Measurements from ENCODE around the gene TCF20.

TCF20 gene

GRCh38 chr22:42282252-42282942, 11.9 kb upstream of the TCF20 start:
- Histone ChIP-seq H3K27ac (replicated peaks) (peak overlapping the region; percentile 33), H3K27me3 (ENCODE audit: insufficient read depth, poor library complexity, severe bottlenecking) (no peaks in the 10 kb centered on the region), H3K4me3 (replicated peaks; ENCODE audit: insufficient read depth, low read length) (no peak overlapping the region)
- TF ChIP-seq POLR2AphosphoS5 (IDR thresholded peaks at IDR 0.05; ENCODE audit: low read depth) (no peak), REST (IDR thresholded peaks at IDR 0.05; ENCODE audit: insufficient replicate concordance, low read depth) (no peak), SPI1 (IDR thresholded peaks at IDR 0.05; ENCODE audit: borderline replicate concordance, low read depth) (no peak), GABPA (IDR thresholded peaks at IDR 0.05; ENCODE audit: low read depth) (no peak), CTCF (IDR thresholded peaks at IDR 0.05; ENCODE audit: insufficient read depth, low read length) (no peak)
- DNase-seq (ENCODE audit: low read depth in 1 of 2, low spot score in 1 of 2): no peak

GRCh38 chr22:42281706-42282251, 11.3 kb upstream of the TCF20 start:
- H3K4me3 ChIP-seq (replicated peaks; ENCODE audit: insufficient read depth, low read length): no peak overlapping the region
- peak overlapping the region; percentile 33 for H3K27ac ChIP-seq (replicated peaks)
- DNase-seq (ENCODE audit: low read depth in 1 of 2, low spot score in 1 of 2): no peak
- no peak for TF ChIP-seq SPI1 (IDR thresholded peaks at IDR 0.05; ENCODE audit: borderline replicate concordance, low read depth)
- no peak for TF ChIP-seq REST (IDR thresholded peaks at IDR 0.05; ENCODE audit: insufficient replicate concordance, low read depth)
- TF ChIP-seq CTCF (IDR thresholded peaks at IDR 0.05; ENCODE audit: insufficient read depth, low read length): no peak
- H3K27me3 ChIP-seq (ENCODE audit: insufficient read depth, poor library complexity, severe bottlenecking): no peaks in the 10 kb centered on the region

GRCh38 chr22:42281284-42281683, 10.8 kb upstream of the TCF20 start:
- no peaks in the 10 kb centered on the region for H3K27me3 ChIP-seq (ENCODE audit: insufficient read depth, poor library complexity, severe bottlenecking)
- TF ChIP-seq SPI1 (IDR thresholded peaks at IDR 0.05; ENCODE audit: borderline replicate concordance, low read depth) (peak; percentile 77; the same call in 1 of the 2 replicates), CTCF (IDR thresholded peaks at IDR 0.05; ENCODE audit: insufficient read depth, low read length) (no peak)
- peak overlapping the region; percentile 33 for H3K27ac ChIP-seq (replicated peaks)
- peak; percentile 68 to 90 for DNase-seq (ENCODE audit: low read depth in 1 of 2, low spot score in 1 of 2)
- no peak overlapping the region for H3K4me3 ChIP-seq (replicated peaks; ENCODE audit: insufficient read depth, low read length)

- H3K27ac ChIP-seq (replicated peaks): no peak overlapping the region; the same call in 1 of the 2 replicates
- no peak for TF ChIP-seq POLR2AphosphoS5 (IDR thresholded peaks at IDR 0.05; ENCODE audit: low read depth)
- no peak for TF ChIP-seq CTCF (IDR thresholded peaks at IDR 0.05; ENCODE audit: insufficient read depth, low read length)
- no peak for TF ChIP-seq GABPA (IDR thresholded peaks at IDR 0.05; ENCODE audit: low read depth)
- no peak for TF ChIP-seq SPI1 (IDR thresholded peaks at IDR 0.05; ENCODE audit: borderline replicate concordance, low read depth)
- TF ChIP-seq REST (IDR thresholded peaks at IDR 0.05; ENCODE audit: insufficient replicate concordance, low read depth): no peak
- DNase-seq (ENCODE audit: low read depth in 1 of 2, low spot score in 1 of 2): no peak
- H3K4me3 ChIP-seq (replicated peaks; ENCODE audit: insufficient read depth, low read length): no peak overlapping the region
- no peaks in the 10 kb centered on the region for H3K27me3 ChIP-seq (ENCODE audit: insufficient read depth, poor library complexity, severe bottlenecking)
These were observed 10.4 kb upstream of the TCF20 start for GRCh38 chr22:42280836-42281235.
